Upper lobe of left lung (tissue), 6 donors: ENCODE results near the gene PRKCE. TPM values are rescaled to one million over a fixed set of nuclear protein-coding genes. Genes with fewer than 3 reads are reported as not detected.

ENCODE experiments used
- ATAC-seq, 2 donors: fragments of 200-7000 bp; cut with Tn5 transposase; one replicate each; pipeline ENCODE4 v1.9.1; 2022; ENCODE audit warnings: mild to moderate bottlenecking in 2 of 2, moderate library complexity in 2 of 2; ENCODE audit not compliant: low FRiP score in 2 of 2
- DNase-seq, 2 donors: peaks; one replicate each; pipeline ENCODE4 v3.0.0-alpha.2; 2019 to 2020
- H3K27ac ChIP-seq, 4 donors: fragments of 200-600 bp; sonication (generic); one replicate each; pipeline ENCODE4 v1.5.1; 2016 to 2019
- H3K27me3 ChIP-seq, 4 donors: fragments of 200-600 bp; sonication (generic); one replicate each; pipeline ENCODE4 v1.5.1; 2017 to 2019
- H3K36me3 ChIP-seq, 4 donors: fragments of 200-600 bp; sonication (generic); one replicate each; pipeline ENCODE4 v1.5.1; 2016 to 2019
- H3K4me1 ChIP-seq, 4 donors: fragments of 200-600 bp; sonication (generic); one replicate each; pipeline ENCODE4 v1.5.1; 2018 to 2019
- H3K4me3 ChIP-seq, 4 donors: fragments of 200-600 bp; sonication (generic); one replicate each; pipeline ENCODE4 v1.5.1; 2017 to 2019; ENCODE audit warnings: mild to moderate bottlenecking in 2 of 4, moderate library complexity in 1 of 4
- H3K9me3 ChIP-seq, 4 donors: fragments of 200-600 bp; sonication (generic); one replicate each; pipeline ENCODE4 v1.5.1; 2018 to 2019
- CTCF ChIP-seq, 6 experiments: fragments of 450-650 bp in 4 of 6; fragments of 200-600 bp in 2 of 6; sonication (generic) in 2 of 6; IDR thresholded peaks; one replicate each; pipeline ENCODE4 v1.5.1; 2016 to 2019; ENCODE audit warnings: antibody characterized with exemption in 6 of 6
- EP300 ChIP-seq, 4 donors: sonication (generic); formaldehyde crosslinking; IDR thresholded peaks; one replicate each; pipeline ENCODE4 v1.5.1; 2017; ENCODE audit warnings: antibody characterized with exemption in 4 of 4, control low read depth in 2 of 4
- POLR2A ChIP-seq, 4 donors: fragments of 450-650 bp; IDR thresholded peaks; one replicate each; pipeline ENCODE4 v1.5.1; 2016 to 2017; ENCODE audit warnings: antibody characterized with exemption in 4 of 4, mild to moderate bottlenecking in 2 of 4
- POLR2AphosphoS5 ChIP-seq, 2 donors: sonication (generic); formaldehyde crosslinking; IDR thresholded peaks; one replicate each; pipeline ENCODE4 v1.5.1; 2017; ENCODE audit warnings: antibody characterized with exemption in 2 of 2
- WGBS, 2 donors: methylation state at CpG; one replicate each; pipeline ENCODE4 v1.1.5; 2017 to 2018; 5-methylcytosine and 5-hydroxymethylcytosine counted together
- total RNA-seq, 6 donors: library from RNA; depleted of rRNA in 4 of 6; stranded (reverse); fragments of >200 nt in 4 of 6; gene quantifications; one replicate each; pipeline versions ENCODE4 v1.1.0 to v1.2.1, GENCODE V29; 2016 to 2021
- donor health status: DM: no; HTN: no; CAD: no; lungs with moderate emphysema.
- donor health status: DM: no; HTN: yes; CAD: no; lungs with severe emphysema.

PRKCE gene
- total RNA-seq, 6 donors from 2014 or later, result 54.9 to 124 (median 75.6) TPM

DNA sequence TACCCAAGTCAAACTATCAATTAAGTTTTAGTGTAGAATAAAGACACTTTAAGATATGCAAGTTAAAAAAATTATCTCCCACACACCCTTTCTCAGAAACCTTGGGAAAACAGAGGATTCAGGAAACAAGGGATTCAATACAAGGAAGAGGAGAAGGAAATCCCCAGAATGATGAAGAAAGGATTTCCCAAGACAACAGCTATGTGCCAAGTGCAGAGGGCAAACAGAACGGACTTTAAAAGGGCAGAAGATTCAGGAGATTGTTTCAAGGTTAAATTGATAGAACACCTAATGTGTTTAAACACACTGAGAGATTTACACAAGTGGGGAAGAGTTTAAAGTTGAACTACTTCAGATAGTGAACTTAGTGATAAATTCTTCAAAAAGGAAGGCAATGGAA is 574.3 kb downstream of the PRKCE start:
- H3K27ac ChIP-seq, result peak overlapping the region in 2 of 4 donors; percentile 67 to 69
- no peak for ATAC-seq
- WGBS, 2 donors, result 20 to 40% methylated on average over 1 of the region's 1 CpG

DNA sequence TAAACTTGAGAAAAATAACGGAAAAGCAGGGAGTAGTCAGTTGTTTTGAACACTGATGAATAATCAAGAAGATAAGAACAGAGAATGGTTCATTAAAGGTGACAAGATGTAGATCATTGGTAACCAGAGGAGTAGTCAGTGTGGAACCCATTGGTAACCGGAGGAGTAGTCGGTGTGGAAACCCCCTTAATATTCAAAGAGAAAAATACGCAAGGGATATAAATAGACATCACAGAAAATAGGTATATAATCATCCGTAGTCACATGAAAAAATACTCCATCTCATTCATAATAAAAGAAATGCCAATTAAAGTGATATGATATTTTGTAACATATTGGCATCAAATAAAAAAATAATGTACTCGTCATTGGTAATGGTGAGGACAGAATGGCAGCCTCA is 575.1 kb downstream of the PRKCE start:
- Histone ChIP-seq H3K36me3 (no peaks in the 10 kb centered on the region), H3K4me3 (no peak overlapping the region), H3K9me3 (no peaks in the 10 kb centered on the region), H3K27me3 (no peaks in the 10 kb centered on the region), H3K27ac (no peak overlapping the region), H3K4me1 (peaks cover 6 to 32% (median 18%) of the 10 kb centered on the region in 4 donors)
- ATAC-seq (no peak), DNase-seq (no peak)
- no peak for TF ChIP-seq POLR2A (IDR thresholded peaks at IDR 0.05)
- no peak for TF ChIP-seq CTCF (IDR thresholded peaks at IDR 0.05)
- TF ChIP-seq POLR2AphosphoS5 (IDR thresholded peaks at IDR 0.05), result no peak
- no peak for TF ChIP-seq EP300 (IDR thresholded peaks at IDR 0.05)
- 91 to 97% methylated on average over 6 of the region's 6 CpGs for WGBS, 2 donors

More for the DNA sequence above, 574.3 kb downstream of the PRKCE start:
- H3K27me3 ChIP-seq, result no peaks in the 10 kb centered on the region
- no peaks in the 10 kb centered on the region for H3K36me3 ChIP-seq
- no peak overlapping the region for H3K4me3 ChIP-seq
- peaks cover 6 to 23% (median 14%) of the 10 kb centered on the region in 4 donors for H3K4me1 ChIP-seq
- DNase-seq, result no peak
- no peaks in the 10 kb centered on the region for H3K9me3 ChIP-seq
- TF ChIP-seq CTCF (IDR thresholded peaks at IDR 0.05) (no peak), POLR2AphosphoS5 (IDR thresholded peaks at IDR 0.05) (no peak), EP300 (IDR thresholded peaks at IDR 0.05) (no peak), POLR2A (IDR thresholded peaks at IDR 0.05) (no peak)

DNA sequence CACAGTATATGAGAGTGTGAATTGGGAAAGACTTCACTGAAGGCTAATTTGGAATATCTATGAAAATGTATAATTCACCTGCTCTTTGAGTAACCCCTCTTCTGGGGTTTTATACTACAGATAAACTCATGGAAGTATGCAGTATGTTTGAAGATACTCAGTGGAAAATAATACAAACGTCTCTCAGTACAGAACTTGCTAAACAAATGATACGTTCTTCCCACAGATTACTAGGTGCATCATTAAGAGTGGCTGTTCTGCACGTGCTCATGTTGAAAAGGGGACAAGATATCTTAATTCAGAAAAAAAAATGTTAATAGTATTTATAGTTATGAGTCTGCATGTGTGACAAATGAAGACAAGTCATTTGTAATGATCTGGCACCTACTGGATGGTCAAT is 575.5 kb downstream of the PRKCE start:
- H3K9me3 ChIP-seq, result no peaks in the 10 kb centered on the region
- H3K4me1 ChIP-seq, result peaks cover 6 to 36% (median 18%) of the 10 kb centered on the region in 4 donors
- no peaks in the 10 kb centered on the region for H3K27me3 ChIP-seq
- no peak overlapping the region for H3K27ac ChIP-seq
- DNase-seq, result no peak
- no peak overlapping the region for H3K4me3 ChIP-seq
- no peaks in the 10 kb centered on the region for H3K36me3 ChIP-seq
- 72 to 85% methylated on average over 3 of the region's 3 CpGs for WGBS, 2 donors
- no peak for ATAC-seq
- no peak for TF ChIP-seq POLR2A (IDR thresholded peaks at IDR 0.05)
- no peak for TF ChIP-seq POLR2AphosphoS5 (IDR thresholded peaks at IDR 0.05)
- TF ChIP-seq EP300 (IDR thresholded peaks at IDR 0.05), result no peak
- TF ChIP-seq CTCF (IDR thresholded peaks at IDR 0.05), result no peak

GRCh38 chr2:46227674-46228289 is 576.3 kb downstream of the PRKCE start:
- TF ChIP-seq POLR2A (IDR thresholded peaks at IDR 0.05), result no peak
- no peak for TF ChIP-seq POLR2AphosphoS5 (IDR thresholded peaks at IDR 0.05)
- no peak for TF ChIP-seq CTCF (IDR thresholded peaks at IDR 0.05)
- TF ChIP-seq EP300 (IDR thresholded peaks at IDR 0.05), result no peak
- Histone ChIP-seq H3K4me1 (peaks cover 6 to 36% (median 18%) of the 10 kb centered on the region in 4 donors), H3K9me3 (no peaks in the 10 kb centered on the region), H3K27me3 (no peaks in the 10 kb centered on the region), H3K36me3 (no peaks in the 10 kb centered on the region), H3K27ac (no peak overlapping the region), H3K4me3 (no peak overlapping the region)
- WGBS, 2 donors, result 61 to 63% methylated on average over 7 of the region's 7 CpGs
- ATAC-seq (peak in 1 of 2 donors; percentile 69), DNase-seq (no peak)
